Stimulated activated CD4-positive, alpha-beta T cell treated with anti-CD3 and anti-CD28 coated beads, Interleukin-4, amount 100 ng/mL, for 4 hours (primary cell): ENCODE measurements around the gene PPFIBP2.

ENCODE experiments used
- DNase-seq, 2 experiments: peaks; one replicate each; pipeline ENCODE4 v3.0.0-alpha.2; 2020

The PPFIBP2 gene

DNA sequence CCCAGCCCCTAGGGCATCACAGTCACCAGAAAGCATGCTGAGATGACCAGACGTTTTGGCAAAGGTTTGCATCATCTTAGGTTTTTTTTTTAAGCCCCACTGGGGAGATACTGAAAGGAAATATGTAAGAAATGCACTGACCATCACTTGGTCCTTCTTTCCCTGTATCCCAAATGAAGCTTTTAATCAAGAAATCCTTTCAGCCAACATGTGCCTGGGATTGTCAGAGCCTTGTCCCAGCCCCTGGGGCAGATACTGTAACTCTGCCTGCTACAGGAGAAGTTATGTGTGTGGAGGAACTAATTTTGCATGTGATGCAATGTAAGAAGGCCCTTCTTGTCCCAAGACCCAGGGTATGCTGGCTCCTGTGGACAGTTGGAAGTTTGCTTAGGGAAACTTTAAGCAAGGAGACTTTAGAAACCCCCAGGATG lies 65.6 kb downstream of the PPFIBP2 start:
- no peak for DNase-seq

DNA sequence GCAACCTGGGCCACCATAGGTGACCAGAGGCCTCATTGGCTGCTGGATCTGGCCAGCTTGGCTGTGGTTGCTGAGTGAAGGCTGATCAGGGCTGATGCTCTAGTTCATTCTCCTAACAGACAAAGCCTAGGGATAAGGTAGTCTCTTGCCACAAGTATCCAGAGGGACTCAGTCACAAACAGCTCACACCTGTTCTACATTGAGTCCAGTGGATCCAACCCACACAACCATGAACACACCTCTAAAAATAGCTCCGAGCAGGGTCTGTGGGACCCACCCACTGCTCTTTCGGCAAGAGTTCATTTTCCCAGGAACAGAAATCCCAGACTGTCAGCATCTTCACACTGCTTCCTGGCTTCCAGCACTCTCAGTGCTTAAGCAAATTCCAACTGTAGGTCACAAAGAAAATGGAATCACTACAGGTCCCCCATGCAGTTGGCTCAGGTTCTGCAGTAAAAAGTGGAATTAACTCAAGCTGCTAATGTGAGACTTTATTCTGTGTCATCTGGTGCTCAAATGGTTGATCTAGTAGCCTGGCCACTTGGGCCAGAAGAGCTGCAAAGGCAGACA lies 67.3 kb downstream of the PPFIBP2 start:
- DNase-seq = no peak

DNA sequence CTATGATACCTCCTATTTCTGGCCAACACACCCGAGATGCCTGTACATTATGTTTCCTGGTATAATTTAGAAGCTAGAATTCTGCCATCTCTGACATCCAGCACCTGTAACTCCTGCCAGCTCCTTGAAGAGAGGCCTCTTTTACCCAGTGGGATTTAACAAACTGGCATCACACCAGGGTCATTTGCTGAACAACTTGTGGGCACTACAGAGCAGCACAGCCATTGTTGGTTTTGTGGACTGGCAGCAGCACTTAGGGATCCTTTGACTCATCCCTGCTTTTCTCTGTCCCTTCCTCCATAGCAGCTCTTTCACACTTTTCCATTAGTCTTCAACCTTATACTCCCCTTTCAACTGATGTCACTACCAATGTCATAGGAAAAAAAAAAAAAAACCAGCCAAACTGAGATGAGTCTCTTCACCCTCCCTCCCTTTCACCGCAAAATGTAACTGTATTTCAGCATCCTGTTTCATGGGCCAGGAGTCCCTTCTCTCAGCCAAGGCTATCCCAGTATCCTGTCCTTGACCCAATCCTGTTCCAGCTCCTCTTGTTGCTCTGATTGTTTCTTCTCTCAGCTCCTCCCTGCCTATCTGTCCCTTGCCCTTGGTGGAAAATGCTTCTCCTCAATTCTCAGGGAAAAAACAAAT lies 68.7 kb downstream of the PPFIBP2 start:
- no peak for DNase-seq

DNA sequence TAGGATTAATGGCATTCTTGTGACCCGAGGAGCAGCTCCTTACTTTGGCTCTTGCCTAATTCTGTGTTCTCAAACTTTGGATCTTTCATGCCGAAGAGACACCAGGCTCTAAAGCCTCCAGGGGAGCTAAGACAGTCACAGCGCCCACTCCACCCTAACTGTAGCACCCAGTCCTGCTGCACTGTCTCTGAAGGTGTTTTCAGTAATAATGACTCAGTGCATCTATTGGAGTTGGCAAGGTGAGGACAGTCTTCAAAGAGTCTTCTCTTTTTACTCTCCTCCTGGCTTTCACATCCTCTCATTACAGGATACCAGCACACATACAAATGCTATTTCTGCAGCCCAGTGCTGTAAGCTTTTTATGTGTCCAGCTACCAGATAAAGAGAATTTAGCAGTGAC lies 69.4 kb downstream of the PPFIBP2 start:
- no peak for DNase-seq

DNA sequence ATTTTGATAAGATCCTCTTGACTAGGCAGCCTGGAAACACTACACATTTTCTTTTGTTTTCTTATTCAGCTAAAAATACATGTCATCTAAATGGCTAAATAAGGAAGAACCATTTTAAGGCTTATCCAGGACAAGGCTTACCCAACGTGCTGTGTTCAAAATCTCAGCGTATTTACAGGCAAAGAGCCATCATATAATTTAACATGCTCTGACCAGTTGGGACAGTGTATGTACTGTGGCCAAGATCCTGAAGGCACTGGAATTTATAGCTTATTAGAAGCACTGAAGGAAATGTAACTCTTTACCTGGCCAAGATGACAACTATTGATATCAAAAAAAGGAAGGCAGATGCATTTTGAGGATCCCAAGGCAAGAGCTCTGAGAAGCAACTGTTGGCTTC lies 71.1 kb downstream of the PPFIBP2 start:
- no peak for DNase-seq

DNA sequence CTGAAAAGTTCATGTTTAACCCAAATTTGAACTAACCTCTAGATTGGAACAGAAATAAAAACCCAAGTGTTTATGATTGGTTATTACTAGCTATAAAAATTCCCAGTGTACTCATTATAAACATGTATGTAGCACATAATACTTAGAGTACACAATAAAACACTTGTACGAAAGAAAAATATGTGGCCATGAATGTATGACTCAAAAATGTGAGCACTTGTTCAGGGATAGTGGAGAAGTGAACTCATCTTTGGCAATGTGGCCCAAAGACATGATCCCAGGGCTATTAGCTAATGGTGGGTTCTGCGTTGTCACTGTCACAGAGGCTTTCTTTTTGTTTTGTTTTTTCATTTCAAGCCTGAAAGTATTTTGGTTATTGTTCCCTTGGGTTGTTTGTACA lies 72.0 kb downstream of the PPFIBP2 start:
- no peak for DNase-seq

DNA sequence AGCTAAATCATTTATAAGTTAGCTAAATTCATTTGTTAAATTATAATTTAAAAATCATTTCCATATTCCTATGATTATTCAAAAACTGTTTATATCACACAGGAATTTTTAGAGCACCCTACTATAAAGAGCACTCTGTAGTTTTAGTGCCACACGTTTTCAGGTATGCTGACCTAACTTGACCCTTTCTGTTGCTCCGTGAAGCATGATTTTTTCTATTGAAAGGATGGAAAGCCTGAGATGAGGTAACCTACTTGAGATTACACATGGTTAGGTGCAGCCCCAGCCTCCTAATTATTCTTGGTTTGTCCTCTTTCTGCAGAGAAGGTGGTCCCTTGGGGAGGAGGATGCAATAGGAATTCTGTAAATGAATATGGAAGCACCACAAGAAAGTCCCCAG lies 72.6 kb downstream of the PPFIBP2 start:
- no peak for DNase-seq

DNA sequence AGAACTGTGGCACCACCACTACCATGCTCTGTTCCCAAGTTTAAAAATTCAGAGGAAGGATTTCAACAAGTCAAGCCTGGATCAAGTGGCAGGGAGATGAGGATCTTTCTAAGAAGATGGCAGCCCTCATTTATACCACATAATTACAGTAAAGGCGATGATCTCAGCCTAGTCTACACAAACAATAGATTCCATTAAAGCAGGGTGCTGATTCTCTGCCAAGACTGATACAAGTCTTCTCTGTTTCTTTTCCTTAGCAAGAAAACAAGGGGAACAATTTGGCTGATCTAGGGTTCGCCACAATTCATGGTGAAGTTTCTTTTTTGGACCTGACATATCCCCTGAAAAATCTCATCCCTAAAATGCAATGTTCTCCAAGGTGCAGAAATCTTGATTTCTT lies 73.9 kb downstream of the PPFIBP2 start:
- DNase-seq = no peak

DNA sequence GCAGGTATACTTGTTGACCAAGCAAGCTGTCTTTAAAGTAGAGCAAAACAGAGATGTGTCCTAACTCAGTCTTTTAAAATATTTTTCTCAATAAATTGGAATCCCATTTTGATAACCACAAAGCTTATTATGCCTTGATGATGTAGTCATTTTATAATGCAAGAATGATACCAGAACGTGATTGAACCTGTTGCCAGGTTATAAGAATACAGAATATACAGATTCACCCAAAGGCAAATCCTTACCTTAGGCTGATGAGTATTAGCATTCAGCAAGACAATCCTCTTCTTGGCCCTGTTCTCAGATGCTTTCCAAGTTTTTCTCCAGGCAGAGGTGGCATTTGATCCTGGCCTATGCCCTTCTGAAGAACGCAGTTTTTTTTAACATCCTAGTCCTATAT lies 76.1 kb downstream of the PPFIBP2 start:
- DNase-seq = no peak

DNA sequence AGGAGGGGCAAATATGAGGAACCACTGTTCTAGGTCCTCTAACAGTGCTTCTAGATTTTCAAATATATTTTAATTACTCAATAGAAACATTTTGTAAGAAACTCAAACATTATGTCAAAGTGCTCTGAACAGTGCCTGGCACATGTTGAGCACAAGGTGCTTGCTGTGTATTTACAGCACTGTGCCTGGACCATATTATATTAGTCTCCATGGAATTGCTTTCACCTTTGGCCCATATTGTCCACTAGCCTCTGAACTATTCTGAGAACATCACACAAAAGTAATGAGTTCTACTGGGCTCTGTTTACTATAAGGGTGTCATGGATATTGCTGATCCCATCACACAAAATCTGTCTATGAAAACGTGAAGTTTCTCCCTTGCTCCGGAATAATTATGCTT lies 76.7 kb downstream of the PPFIBP2 start:
- DNase-seq = no peak

DNA sequence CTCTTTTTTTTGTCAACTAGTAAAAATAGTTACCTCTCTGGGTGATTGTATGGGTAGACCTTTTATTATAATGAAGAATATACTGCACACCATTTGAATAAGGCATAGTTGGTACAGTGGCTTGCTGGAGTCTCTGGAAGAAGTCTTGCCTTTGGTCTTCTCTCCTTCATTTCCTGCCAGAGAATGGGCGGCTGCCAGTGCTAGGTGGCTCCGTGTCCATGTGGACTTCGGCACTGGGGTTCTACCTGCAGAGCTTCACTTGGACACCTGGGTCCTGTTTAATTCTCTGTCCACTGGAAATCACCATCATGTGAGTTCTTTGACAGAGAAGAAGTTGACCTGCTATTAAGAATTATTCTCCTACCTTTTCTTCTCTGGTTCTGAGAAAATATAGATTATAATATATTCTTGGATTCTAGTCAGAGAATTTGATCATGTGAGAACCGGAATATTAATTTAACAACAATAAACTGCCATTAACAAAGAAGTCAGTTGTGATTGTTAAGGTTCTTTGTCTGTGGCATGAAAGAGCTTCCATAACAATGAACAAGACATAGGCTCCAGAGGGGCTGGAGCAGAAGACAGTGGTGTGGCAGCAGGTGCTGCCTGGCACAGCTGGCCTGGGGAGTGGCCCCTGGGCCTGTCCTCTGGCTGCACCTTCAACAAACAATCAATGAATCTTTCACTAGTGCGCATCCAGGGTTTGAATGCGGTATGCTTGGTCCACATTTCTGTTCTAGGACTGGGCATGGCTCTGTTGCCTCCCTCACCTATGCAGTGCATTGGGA lies 77.5 kb downstream of the PPFIBP2 start:
- no peak for DNase-seq

DNA sequence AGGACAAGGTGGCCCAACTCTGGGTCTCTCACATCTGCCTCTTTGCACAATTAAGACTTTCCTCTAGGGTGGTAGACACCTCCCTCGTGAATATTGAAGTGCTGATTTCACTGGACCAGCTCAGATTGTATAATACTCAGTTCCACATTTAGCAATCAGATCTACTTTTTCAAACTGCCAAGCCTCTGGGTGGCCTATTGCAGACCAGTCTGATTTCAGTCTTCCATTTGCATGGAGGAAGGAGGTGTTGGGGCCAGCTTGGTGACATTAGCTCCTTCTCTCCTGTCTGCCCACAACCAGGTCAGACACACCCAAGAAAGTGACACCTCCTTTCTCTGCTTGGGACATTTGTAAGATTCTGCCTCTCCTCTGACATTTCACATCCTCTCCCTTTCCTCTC lies 78.2 kb downstream of the PPFIBP2 start:
- DNase-seq = no peak

DNA sequence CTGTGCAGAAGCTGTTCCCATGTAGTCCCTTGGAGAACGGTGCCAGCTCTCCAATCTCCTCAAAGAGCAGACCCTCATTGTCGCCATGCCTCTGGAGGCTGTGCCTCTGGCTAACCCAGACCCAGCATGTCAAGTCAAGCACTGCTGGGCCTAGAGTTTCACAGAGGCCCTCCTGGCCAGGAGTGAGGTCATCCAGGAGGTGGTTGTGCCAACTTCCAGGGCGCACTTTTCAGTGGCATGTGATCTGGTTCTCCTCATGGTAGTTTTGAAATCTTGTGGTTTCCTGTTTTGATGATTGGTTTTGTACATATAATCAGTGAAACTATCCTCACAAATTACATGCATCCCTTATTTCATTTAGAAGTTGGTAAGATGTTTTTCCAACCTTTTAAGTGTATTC lies 78.9 kb downstream of the PPFIBP2 start:
- no peak for DNase-seq

DNA sequence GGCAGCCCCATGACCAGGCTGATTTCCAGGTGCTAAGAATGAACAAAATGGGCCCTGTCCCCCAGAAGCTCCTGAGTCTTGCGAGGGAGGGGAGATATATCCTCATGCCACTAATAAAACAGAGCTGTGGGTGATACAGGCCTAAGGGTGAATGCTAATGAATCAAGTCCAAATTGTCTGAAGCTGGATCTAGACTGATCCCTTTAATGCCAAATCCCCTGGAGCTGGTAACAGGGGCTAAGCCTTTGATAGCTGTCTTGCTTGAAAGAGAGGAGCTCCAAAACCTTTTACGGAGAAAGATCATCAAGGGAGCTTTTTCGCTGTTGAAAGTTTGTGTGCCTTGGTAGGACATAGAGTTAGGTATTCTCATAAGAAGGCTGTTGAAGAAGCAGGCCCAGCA lies 79.7 kb downstream of the PPFIBP2 start:
- no peak for DNase-seq

DNA sequence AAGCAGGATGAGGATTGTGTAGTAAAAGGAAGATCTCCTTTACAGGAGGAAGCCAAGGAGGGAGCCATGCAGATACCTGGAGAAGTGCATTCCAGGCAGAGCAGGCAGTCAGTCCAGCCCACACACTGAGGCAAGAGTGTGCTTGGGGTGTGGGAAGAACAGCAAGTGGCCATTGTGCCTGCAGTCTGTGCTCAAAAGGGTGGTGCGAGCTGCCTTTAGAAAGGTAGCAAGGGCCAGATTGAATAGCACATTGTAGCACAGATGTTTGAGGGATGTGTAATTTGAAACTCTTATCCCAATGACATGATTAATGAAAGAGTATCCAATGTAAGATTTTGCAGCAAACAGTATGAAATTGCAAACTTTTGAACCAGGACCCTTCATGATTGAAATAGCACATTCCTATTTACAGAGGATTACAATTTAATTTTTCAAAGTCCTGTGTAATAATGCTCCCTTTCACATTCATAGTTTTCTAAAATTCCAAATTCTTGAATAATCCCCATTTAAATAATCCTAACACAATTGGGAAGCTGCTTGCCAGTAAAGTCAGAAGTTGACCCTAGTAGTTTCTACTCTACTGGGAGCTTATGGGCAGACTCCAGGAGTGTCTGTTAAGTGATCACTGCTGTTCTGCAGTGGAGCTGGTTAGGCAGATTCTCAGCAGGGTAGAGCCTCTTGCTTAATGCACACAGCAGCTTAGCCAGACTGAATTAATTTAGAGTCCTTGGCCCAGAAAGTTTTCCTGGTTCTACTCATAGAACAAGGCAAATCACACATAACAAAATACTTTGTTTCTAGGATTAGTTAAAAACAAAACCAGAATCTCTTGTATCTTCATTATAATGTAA lies 81.4 kb downstream of the PPFIBP2 start:
- DNase-seq = no peak

DNA sequence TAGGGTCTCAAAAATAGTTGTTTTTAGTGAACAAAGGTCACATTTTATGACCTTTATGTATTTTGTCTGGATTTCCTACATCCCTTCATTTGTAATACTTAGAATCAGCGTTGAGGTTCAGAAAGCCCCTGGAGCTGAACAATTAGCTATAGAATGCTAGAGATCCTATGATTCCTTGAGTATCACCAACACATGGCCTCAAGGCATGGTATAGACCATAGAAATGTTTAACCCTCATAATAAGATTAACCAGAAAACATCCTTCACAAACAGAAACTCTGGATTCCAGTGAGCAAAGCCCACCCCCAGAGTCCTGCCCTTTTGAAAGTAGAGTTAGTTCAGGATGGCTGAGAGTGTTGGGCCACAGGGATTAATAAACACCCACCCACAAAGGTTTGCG lies 82.2 kb downstream of the PPFIBP2 start:
- no peak for DNase-seq

DNA sequence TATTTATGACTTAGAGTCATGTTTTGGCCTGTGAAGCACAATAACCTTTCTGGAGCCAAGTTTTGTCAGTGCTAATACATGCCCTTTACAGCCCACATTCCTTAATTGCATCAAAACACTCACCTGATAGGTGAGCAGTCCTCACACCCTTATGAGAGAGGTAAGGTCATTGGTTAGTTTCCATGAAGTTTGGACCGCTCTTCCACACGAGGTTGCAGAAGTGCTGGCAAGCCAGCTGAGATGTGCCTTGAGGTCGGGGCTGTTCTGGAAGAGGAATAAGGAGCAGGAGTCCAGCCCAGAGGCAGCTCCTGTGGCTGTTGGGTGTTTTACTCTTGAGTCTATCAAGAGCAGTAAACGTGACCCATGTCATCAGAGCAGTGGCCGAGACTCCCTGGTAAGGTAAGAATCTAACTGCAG lies 83.2 kb downstream of the PPFIBP2 start:
- no peak for DNase-seq

DNA sequence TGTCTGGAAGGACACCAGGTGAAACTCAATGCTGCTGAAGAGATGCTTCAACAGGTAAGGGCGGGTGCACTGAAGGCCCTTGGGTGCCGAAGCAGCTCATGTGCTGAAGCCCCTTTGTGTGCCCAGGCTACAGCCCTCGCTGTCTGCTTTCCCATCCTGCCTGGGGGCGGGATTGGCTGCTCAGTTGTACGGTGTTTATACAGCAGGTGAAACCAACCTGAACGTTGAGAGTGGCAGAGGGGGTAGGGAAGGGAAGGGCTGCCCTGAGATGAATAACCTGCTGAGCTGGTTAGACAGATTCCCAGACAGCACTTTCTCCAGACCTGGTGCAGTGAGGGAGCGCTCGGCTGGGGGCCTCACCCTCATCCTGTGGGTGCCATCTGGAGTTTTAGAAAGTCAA lies 83.8 kb downstream of the PPFIBP2 start:
- no peak for DNase-seq

DNA sequence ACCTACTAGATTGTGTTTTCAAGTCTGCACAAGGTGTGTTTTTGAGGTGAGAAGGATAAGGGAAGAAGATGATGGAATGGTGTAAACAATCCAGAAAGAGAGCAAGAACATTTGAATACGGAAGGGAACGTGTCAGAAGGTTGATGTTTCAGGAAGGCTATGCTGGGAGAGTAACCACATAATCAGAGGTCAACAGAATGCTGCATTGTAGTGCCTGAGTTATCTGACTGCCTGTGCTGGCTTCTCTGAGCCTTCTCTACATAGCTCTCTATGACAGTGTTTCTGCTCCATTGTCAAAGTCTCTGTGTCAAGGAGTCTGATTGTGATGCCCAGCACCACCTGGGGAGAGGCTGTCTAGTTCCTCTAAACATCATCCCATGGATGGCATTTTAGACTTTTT lies 85.4 kb downstream of the PPFIBP2 start:
- DNase-seq = no peak

DNA sequence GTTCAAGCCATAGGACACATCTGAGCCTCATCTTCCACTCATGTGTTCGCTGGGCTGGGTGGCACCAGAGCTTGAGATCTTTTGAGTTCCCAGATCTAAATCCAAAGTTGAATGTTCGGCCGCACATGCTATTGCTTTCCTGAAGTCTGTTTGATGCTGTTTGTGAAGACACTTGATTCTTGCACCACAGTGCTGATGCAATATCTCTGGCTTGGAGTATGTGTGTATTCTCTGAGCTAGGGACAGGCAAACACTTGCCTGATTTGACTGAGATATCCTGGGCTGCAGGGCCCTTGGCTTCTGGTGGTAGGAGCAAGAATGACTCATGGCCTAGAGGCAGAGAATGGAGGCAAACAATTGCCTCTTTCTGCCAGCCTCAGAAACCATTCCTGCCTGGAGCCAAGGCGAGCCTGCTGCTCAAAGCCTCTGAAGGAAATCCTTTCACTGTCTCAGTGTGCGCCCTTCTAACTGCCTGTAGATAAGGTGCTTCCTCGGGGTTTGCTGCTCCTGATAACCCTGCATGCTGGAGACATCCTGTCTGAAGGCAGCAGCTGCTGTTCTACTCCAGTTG lies 86.5 kb downstream of the PPFIBP2 start:
- DNase-seq = no peak

DNA sequence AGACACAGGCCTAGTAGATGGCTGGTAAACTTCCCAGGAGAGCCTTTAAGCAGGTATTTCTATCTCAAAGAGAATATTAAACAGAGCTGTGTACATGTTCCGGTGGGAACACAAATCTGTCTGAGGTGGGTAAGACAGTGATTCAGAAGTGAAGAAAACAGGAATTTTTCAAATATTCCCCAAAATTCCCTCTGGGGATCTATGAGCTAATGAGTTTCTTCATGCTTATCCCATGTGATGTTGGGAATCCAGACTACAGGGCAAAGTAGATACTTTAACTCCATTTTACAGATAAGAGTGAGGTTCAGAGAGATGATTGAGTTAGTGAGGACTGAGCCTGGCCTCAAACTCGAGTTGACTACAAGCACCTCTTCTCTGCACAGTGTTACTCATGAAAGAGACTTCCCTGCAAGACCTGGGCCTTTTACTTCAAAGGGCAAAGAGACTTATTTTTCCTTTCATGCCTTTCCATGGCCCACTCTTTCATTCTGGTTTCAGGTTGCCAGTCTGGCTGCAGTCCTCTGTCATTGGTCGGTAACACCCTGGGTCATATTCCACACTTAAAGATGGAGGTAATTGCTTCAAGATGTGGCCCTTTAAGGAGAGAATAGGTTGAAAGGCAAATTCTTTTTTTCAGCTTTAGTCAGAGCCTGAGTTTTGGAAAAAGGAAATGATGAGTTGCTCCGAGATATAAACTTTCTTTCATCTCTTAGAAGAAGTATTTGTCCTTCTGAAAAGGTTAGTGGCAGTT lies 89.4 kb downstream of the PPFIBP2 start:
- DNase-seq = no peak

DNA sequence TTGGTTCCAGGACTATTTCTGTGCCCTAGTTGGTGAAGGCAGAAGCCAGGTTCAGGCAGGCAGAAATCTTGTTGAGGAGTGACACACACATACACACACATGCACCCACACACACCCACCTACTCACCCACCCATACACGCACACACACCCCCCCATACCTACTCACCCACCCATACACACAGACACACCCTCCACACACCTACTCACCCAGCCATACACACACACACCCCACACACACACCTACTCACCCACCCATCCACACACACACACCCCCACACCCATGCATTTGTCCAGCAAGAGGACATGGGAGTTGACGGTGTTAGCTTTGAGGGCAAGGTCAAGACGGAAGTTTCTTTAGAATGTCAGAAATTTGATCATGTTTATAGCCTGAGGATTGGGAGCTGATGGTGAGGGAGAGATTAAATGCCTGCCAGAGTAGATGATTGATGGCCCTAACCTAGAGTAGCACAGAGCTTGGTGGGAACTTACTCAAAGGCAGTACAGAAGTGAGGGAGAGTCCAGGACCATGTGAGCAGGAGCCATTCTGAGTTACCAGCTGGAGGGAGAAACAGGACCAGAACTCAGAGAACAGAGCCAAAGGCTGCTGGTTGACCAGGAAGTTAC lies 90.6 kb downstream of the PPFIBP2 start:
- no peak for DNase-seq
